Activated CD8-positive, alpha-beta memory T cell treated with anti-CD3 and anti-CD28 coated beads, Interleukin-2, amount 50 U/mL, for 24 hours (primary cell): ENCODE results near the gene PRKCA.
"Not testable (repeated sequence)": the region's sequence is repeated elsewhere in the genome, so short reads cannot be mapped to it uniquely, and the experiment has no call there.

Experiments used
- DNase-seq: peaks from one replicate; pipeline ENCODE4 v3.0.0-alpha.2; 2020; ENCODE audit errors: extremely low read depth

PRKCA gene

DNA sequence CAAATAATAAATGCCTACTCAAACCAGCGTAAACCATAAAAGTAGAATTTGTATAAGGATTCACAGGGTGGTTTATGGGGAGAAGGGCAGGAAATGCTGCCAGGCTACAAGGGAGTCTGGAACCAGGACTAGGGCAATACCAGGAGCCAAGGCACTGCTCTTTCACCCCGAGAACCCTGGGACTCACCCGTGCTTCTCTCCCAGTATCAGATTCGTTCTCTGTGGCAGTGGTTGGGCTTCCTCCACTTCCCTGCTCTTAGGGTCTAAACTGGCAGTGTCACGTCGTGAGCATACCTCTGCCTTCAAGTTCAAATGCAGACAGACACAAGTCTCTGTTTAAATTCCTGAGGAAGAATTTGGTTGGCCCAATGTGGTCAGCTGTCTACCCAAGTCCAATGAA lies 49.3 kb downstream of the PRKCA start:
- DNase-seq: no peak

DNA sequence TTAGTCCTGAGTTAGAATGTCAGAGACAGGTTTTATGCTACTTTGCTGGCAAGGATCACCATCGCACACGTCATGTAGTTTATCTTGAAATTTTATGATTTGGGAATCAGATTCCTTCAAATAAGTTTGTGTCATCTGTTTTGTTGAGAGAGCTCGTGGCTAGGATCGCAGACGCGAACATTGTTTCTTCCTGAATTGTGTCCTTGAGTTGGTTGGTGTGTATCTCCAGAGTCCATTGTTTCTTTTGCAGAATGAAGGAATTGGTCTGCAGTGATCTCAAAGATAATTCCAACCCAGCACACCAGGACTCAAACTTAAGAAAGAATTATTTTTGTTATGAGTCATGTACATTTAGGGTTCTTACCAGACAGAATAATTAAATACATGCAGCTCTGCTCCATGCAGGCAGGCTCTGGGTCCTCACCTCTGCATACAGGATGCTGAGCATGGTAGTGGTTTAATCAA lies 51.6 kb downstream of the PRKCA start:
- DNase-seq: no peak

DNA sequence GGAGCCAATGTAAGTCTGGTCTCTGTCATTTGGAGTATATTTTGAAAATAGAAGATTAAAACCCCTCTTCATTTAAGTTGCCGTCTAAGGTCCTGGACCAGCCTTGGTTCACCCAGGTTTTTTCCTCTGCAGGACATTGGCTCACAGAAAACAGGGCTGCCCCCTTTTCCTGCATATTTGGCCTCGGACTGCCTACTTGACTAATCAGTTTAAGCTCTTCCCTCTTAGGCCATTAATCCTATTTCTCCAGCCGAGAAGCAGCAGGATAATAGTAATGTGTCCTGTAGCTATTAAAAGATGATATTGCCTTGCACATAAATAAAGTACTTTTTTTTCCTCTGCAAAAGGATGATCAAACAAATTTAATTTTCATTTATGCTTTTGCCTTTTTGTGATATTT lies 52.1 kb downstream of the PRKCA start:
- DNase-seq: no peak

DNA sequence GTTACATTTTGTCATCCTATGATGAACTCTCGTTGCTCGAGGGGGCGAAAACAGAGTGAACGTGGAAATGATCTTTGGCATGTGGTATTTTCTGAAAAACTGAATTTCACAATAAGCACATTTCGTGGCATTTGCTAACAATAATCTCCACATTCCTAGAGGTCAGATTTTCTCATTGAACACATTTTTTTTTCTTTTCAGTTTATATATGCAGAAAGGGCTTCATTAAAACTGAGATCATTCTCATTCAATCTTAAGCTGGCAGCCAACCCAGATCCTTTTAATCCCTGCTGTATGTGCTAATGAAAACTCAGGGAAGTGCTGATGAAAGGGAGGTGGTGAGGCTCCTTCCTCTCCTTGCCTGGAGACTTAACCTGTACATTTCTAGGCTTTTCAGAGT lies 52.6 kb downstream of the PRKCA start:
- DNase-seq: no peak

DNA sequence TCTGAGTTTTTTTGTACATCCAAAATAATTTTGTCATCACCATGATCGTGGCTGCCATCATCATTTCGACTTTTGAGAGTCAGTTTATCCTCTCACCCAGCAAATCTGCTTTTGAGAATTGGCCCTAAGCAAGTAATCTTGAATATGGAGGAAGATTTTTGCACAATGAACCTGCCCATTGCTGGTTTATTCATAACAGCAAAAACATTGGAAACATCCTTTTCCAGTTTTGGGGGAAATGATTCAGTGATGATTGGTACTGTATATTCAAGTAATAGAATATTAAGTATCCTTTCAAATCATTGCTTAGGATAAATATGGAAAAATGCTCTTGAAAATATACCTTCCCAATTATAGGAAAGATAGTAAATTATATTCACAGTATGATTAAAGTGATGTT lies 53.1 kb downstream of the PRKCA start:
- no peak for DNase-seq

DNA sequence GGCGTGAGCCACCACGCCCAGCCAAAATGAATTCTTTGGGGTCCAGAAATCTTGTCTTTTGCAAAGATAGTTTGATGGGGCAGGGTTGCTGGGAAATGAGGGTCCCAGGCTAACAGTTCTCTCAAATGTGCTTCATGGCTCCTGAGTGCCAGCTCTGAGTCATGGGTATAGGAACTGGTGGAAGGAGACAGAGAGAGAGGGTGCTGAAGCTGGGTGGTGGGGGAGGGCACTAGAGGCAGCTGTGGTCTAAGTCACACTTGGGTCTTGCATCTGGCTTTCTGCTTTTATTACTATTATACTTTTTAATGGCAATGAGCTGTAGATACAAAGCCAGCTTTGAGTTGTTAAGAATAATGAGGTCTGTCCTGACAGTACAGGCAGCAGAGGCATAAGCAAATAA lies 54.6 kb downstream of the PRKCA start:
- no peak for DNase-seq

DNA sequence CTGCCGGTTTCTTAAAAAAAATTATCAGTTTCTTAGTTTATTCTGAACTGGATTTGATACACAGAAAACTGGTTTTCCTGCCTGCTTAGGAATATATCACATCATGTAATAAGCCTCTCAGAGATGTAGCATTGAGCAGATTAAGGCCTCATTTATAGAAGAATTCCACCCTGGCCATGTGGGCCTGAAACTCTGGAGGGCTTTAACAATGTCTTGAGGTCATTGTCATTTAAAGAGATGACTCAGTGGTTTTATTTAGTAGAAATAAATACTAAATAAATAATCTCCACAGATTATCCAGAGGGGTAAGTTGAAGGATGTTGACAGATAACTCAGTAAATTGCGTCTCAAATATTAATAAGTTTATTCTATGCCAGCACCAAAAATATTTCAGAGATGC lies 56.9 kb downstream of the PRKCA start:
- no peak for DNase-seq

DNA sequence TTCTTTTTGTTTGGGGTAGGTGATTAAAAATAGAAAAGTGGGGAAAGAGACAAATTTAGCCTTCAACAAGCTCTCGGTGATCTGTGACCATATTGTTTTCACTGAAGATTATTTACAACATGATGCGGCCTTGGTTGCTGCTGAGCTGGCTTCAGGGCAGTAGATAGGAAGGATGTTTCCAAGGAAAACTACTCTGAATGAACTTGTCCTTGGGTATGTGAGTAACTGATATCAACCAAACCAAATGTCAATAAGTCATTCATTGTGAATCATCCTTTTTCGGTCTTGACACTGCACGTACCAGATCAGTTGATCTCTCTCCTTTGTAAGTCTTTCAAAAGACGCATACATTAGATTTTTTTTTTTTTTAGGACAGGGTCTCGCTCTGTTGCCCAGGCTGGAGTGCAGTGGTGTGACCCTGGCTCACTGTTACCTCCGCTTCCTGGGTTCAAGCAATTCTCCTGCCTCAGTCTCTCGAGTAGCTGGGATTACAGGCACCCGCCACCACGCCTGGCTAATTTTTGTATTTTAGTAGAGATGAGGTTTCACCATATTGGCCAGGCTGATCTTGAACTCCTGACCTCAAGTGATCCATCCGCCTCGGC lies 58.6 kb downstream of the PRKCA start:
- not testable (repeated sequence) for DNase-seq

DNA sequence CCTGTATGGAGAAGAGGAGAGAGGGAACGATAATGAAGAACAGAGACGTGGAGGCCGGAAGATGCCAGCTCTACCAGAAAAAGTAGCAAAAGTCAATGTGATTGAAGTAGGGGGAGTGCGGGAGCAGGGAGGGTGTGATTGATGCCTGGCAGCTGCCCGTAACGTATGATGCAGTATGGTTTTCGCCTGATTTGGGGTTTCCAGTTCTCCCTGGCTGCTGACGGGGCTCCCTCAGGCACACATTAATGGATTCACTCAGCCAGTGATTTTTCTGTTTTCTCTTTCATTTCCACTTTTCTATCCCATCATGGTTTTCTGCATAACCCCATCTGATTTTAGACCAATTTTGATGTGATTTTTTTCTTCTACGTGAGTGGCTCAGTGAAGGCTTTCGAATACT lies 62.1 kb downstream of the PRKCA start:
- no peak for DNase-seq

DNA sequence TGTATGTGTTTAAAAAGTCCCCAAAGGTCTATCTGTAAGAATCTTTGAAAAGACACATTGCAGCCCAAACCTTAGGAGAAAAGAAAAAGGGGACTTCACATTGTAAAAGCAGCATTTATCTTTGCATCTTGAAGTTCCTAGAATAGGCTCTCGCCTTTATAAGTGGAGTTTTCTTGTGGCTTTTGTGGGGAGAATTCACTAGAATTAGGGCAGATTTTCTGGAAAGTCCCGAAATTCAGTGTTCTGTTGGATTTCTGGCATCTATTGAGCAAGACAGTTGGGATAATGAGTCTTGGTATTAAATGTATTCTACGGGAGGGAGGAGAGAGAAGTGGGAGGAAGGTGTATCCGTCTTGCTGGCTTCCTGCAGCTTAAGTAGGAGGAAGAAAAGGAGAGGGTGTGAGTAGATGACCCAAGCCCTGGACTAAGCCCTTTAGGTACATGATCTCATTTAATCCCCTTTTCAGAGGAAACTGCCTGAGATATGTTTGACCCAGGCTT lies 62.6 kb downstream of the PRKCA start:
- no peak for DNase-seq

DNA sequence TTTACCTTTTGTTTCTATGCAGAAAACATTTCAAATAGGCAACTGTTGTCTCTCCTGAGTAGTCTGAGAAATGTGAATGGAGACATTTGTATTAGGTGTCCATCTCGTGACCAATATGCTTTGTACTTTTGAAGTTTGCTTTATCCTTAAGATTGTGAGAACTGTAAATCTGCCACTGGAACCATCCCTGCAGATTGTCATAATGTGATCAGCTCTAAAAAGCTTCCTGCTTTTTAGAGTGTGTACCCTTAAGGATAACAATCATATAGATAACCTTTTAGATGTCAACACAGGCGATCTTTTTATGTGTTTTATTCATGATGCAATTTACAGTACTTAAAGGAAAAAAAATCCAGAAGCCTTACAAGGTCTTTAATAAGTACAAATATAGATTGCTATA lies 63.5 kb downstream of the PRKCA start:
- no peak for DNase-seq

DNA sequence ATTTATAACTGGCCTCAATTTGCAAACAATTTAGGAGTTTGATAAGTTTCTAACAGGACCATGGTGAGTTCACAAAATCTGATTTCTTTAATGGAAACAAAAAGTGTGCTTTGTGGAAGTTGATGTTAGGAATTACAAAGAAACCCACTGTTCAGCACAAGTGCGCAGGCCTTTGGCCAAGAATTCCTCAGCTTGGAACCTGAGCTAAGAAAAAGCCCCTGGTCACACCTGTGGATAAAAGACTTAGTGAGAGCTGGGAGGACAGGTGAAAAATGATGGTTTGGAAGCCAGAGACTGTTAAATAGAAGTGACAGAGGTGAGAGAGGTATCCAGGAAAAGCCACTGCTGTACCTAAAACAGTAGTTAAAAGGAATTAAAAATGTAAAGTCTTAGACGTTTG lies 64.7 kb downstream of the PRKCA start:
- no peak for DNase-seq

DNA sequence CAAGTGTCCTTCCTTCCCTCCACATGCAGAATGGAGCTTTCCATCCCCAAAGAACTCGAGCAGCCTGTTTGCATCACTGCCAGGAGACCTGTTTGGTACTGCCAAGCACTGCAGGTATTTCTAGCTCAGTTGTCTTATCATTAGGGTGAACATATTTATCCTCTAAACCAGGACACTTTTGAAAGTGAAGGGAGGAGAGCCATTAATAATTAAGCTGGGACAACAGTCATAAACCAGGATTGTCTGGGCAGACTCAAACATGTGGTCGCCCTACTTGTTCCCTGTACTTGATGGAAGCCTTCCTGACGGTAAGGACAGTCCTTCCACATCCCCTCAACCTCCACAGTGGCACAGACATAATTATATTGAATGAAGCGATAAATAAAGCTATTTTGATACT lies 67.4 kb downstream of the PRKCA start:
- DNase-seq: no peak

DNA sequence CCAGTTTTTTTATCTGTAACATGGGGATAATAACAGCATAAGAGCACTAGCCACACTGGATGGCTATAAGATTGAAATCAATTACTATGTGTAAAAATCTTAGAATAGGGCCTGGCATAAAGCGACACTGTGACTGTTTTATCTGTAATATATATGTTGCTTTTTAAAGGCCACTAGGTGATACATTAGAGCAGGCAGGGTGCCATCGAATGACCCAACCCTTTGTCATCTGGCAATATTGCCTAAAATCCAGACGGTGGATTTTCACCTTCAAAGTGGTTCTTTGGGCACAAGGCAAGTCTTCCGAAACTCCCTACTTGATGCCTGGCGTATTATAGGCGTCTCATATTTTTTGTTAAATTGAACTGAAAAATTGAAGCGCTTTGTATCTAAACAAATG lies 69.1 kb downstream of the PRKCA start:
- no peak for DNase-seq

DNA sequence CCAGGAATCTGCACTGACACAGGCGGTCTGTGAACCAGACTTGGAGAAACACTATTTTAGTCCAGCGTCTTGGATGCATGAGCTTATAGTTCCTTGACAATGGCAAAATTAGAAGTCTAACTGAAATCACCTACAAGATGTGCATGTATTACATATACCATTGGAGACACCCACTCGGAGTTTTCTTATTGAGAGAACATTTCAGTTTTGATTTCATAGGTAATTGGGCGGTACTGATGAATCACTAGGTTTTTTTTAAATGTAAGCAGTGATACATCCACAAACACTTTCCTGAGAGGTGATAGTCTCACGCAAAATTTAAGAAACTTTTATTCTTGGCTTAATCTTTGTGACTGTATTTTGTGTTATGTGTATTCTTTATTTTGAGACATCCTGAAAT lies 69.8 kb downstream of the PRKCA start:
- no peak for DNase-seq

DNA sequence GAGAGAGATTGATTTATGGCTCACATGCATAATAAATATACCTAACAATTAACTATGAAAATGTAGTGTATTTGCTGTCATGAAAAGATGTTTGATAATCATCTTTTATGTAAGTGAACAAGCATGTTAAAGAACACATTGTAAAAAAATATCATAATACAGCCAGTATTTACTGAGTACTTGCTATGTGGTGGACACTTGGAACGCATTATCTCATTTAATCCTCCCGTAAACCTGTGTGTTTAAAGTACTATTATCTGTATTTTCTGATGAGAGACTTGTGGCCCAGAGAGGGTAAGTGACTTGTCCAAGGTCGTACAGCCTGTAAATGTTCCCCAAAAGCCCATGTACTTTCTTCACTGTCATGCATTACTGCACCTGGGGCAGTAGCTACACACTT lies 70.7 kb downstream of the PRKCA start:
- no peak for DNase-seq

DNA sequence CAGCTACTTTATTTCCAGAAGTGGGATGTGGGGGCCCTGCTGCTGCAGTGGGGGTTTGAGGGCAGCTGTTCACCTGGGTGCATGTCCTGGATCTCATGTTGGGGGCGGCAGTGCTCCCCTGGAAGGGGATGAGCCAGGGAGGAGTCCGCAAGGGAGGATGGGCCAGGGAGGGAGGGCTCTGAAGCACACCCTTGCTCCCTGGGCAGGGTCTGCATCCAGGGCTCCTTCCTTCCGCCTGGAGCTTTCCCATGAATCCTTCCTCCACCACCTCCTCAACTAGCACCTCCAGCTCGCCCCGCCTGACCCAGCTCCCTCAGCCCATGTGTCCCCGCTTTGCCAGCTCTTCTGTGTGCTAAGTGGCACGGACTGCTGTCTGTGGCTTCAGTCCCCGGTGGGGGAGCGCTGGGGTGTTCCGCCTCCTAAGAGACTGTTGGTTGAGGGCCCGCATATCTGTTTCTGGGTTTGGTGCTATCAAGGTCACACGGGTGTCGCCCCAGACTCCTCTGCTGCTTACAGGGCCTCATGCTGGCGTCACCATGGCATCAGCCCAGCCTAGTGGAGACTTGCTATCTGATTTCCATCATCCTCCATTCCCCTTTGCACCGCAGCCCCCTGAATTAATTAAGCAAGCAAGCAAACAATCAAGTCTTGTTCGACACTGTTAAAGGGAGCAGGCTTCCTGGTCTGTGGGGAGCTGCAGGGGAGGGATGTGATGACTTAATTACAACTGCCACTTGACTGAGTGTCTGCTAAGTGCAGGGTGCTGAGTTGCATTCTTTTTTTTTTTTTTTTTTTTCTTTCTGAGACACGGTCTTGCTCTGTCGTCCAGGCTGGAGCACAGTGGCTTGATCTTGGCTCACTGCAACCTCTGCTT lies 71.8 kb downstream of the PRKCA start:
- peak; percentile 39 for DNase-seq

DNA sequence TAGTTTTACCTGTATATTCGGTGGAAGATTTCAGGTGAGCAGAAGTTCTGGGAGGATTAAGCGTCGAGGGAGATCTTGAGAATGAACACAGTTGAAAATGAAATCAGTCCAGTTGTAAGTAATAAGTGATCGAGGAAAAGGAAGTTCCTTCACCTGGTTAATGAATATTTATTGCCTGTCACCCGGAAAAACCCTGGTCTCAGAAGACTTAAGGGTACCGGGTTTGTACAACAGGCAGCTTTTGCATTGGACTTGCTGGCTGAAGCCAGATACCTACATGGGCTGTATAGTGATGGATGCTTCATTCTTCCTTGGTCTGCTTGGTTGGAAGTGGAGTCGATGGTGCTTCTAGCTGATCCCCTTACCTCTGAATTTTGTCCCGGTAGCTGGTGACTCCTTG lies 72.7 kb downstream of the PRKCA start:
- DNase-seq: no peak

DNA sequence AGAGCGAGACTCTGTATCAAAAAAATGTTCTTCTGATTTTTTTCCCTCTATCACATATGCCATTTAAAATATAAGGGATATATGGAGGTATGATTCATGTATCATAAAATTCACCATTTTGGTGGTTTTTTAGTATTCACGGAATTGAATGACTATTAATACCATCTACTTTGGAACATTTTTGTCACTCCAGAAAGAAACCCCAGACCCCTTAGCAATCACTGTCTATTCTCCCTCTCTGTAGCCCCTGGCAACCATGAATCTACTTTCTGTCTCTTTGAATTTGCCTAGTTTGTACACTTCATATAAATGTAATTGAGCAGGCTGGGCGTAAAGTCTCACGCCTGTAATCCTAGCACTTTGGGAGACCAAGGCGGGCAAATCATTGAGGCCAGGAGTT lies 75.9 kb downstream of the PRKCA start:
- no peak for DNase-seq

DNA sequence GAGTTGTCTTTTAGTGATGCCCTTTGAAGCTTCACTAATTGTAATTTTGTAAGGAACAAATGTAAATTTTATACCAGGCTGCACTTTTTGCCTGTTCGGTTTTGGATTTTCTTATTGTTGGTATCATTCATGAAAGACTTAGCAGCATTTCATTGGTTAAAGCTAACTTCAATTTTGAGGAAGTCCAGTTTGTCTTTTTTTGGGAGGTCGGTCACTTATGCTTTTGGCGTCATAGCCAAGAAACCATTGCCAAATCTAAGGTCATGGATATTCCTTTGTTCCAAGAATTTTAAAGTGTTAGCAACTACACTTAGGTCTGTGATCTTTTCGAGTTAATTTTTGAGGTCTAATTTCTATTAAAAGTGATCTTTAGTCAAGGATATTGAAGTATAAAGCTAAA lies 77.1 kb downstream of the PRKCA start:
- DNase-seq: no peak

DNA sequence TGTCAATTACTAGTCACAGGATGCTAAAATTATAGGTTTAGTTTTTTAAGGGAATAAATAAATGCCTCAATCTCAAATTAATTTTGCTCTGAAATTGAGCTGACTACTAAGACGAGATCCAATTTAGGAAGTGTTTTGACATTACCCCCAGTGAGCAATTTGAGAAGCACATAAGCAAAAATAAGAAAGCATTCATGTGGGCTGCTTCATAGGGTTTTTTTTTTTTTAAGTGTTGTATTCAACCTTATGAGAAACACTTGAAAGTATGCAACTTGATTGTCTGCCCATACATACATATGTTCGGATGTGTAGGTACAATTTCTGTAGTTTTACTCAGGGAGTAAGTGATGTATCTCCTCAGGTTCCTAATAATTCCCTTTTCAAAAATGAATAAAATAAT lies 77.6 kb downstream of the PRKCA start:
- DNase-seq: no peak

DNA sequence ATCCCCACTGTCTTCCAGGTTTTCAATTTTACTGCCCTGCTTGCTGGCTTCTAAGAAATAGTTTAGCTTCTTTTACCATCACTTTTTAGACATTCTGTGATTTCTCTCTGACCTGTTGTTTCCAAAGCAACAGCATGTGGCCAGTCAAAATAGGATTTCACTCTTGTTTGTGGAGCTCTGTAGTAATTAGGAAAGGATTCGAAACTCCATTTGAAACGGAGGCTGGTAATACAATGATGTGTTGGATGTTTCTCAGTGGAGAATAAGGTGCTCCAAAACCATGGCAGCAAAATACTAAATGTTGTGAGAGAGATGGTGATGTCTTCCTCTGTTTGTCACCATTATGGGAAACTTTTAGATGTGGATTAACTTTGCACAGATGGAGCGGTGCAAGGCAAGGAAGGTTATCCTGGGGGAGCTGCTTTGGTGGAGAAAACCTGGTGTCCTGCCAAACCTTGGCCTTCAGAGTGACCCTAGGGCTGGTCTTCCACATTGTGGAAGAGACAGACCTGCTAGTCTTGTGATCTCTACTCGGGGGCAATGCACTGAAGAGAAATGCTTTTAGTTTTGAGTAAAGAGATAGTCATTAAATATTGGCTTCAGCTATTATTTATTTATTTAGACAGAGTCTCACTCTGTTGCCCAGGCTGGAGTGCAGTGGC lies 79.4 kb downstream of the PRKCA start:
- no peak for DNase-seq

DNA sequence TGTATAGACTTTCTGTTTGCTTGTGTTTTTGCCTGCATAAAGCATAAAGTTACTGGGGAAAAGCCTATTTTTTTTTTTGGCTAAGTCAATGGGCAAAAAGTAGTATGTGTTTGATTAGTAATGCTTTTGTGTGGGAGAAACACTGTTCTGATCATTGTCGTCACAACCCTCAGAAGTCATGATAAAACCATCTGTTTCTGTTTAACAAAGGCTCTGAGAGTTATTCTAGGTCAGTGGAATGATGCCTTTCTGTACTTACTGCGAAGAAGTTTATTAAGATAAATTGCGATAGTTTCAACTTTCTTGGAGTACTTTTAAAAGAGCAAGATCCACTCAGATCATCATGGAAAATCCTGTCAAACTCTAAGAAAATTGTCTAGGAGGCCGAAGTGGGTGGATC lies 80.9 kb downstream of the PRKCA start:
- DNase-seq: no peak
